MM.1S (cell line): ENCODE results near the gene EPB41.

Experiments used
- EZH2 ChIP-seq: fragments of 300-600 bp; sonication (generic); optimal IDR thresholded peaks from 2 replicates; pipeline ENCODE3; 2017; ENCODE audit warnings: low read depth, mild to moderate bottlenecking, antibody characterized with exemption, low read length, mixed read lengths
- TF ChIP-seq, protein P1 (sequence below): fragments of 300-600 bp; sonication (generic); IDR thresholded peaks from 2 replicates; pipeline ENCODE4 v1.5.1; 2016; ENCODE audit warnings: antibody characterized with exemption, low read length, mixed read lengths

DNA sequence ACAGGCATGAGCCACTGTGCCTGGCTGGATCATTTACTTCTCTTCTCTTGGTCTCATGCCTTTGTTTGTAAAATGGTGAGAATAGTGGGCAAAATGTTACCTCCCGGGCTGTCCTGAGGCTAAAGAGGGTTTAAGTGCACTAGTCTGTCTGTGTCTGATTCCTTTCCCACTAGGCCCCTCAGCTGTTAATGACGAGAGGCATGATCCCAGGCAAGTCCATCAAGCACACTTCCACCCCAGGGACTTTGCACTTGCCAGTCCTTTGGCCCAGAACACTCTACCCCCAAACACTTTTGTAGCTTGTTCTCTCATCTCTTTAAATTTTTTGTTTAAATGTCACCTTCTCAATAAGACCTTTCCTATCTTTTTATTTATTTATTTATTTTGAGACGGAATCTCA is 13.8 kb upstream of the EPB41 start:
- no peak for TF ChIP-seq EZH2
- TF ChIP-seq, protein P1, sequence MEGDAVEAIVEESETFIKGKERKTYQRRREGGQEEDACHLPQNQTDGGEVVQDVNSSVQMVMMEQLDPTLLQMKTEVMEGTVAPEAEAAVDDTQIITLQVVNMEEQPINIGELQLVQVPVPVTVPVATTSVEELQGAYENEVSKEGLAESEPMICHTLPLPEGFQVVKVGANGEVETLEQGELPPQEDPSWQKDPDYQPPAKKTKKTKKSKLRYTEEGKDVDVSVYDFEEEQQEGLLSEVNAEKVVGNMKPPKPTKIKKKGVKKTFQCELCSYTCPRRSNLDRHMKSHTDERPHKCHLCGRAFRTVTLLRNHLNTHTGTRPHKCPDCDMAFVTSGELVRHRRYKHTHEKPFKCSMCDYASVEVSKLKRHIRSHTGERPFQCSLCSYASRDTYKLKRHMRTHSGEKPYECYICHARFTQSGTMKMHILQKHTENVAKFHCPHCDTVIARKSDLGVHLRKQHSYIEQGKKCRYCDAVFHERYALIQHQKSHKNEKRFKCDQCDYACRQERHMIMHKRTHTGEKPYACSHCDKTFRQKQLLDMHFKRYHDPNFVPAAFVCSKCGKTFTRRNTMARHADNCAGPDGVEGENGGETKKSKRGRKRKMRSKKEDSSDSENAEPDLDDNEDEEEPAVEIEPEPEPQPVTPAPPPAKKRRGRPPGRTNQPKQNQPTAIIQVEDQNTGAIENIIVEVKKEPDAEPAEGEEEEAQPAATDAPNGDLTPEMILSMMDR = no peak
